ENCODE results near the gene EFHC2.

Gene EFHC2

DNA sequence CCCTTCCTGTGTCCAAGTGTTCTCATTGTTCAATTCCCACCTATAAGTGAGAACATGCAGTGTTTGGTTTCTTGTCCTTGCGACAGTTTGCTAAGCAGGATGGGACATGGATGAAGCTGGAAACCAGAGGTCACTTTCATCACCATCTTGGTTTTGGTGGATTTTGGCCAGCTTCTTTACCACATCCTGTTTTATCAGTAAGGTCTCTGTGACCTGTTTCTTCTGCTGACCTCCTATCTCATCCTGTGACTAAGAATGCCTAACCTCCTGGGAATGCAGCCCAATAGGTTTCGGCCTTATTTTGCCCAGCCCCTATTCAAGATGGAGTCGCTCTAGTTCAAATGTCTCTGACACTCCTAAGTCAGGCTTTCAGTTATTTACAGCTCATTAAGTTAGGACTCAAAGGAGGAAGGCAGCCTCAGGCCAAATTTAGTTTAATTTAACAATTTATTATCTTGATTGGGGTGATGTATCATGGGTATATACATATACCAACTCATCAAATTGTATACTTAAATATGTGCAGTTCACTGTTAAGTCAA, 200.3 kb downstream of the EFHC2 start:
- no peak overlapping the region for H3K4me3 ChIP-seq (ENCODE audit: low read depth, low read length)
- TF ChIP-seq, protein P1, sequence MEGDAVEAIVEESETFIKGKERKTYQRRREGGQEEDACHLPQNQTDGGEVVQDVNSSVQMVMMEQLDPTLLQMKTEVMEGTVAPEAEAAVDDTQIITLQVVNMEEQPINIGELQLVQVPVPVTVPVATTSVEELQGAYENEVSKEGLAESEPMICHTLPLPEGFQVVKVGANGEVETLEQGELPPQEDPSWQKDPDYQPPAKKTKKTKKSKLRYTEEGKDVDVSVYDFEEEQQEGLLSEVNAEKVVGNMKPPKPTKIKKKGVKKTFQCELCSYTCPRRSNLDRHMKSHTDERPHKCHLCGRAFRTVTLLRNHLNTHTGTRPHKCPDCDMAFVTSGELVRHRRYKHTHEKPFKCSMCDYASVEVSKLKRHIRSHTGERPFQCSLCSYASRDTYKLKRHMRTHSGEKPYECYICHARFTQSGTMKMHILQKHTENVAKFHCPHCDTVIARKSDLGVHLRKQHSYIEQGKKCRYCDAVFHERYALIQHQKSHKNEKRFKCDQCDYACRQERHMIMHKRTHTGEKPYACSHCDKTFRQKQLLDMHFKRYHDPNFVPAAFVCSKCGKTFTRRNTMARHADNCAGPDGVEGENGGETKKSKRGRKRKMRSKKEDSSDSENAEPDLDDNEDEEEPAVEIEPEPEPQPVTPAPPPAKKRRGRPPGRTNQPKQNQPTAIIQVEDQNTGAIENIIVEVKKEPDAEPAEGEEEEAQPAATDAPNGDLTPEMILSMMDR (IDR thresholded peaks at IDR 0.05; ENCODE audit: low read depth, low read length): no peak

DNA sequence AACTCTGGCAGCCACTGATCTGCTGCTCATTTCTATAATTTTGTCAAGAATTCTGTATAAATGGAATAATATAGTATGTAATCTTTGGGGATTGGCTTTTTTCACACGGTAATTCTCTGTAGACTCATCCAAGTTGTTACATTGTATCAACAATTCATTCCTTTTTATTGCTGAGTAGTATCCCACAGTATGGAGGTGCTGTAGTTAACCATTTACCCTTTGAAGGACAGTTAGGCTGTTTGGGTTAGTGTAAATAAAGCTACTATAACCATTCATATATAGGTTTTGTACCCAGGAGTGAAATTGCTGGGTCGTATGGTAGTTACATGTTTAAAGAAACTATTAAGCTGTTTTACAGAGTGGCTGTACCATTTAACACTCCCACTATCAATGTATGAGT, 213.3 kb downstream of the EFHC2 start:
- TF ChIP-seq, protein P1 (IDR thresholded peaks at IDR 0.05; ENCODE audit: low read depth, low read length): no peak
- no peak overlapping the region for H3K4me3 ChIP-seq (ENCODE audit: low read depth, low read length)

DNA sequence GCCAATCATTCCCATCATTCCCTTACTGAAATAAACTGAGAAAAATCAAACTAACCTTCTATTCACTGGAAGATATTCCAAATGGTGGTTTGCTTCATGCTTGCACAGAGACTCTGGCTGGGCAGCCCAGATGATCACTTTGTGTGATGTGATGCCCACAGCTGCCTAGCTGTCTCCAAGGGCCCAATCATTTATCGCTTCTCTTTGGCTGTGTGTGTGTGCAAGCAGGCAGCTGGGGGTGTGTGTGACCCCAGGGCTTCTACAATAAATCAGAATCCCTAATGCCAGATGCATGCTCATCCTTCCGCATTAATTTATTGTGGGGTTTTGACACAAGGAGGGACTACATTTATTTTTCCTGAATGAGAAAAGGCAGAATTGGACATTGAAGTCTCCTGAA, 230.1 kb downstream of the EFHC2 start:
- TF ChIP-seq, protein P1 (IDR thresholded peaks at IDR 0.05; ENCODE audit: low read depth, low read length): no peak
- H3K4me3 ChIP-seq (ENCODE audit: low read depth, low read length): no peak overlapping the region

DNA sequence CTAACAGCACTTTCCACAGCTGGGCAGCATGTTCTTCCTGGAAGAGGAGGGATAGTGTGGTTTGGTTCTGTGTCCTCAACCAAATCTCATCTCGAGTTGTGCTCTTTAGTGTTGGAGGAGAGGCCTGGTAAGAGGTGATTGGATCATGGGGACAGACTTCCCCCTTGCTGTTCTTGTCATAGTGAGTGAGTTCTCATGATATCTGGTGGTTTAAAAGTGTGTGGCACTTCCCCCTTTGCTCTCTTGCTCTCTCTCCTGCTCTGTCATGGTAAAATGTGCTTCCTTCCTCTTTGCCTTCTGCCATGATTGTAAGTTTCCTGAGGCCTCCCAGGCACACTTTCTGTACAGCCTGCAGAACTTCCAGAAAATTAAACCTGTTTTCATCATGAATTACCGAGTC, 236.6 kb downstream of the EFHC2 start:
- H3K4me3 ChIP-seq (ENCODE audit: low read depth, low read length): no peak overlapping the region
- TF ChIP-seq, protein P1 (IDR thresholded peaks at IDR 0.05; ENCODE audit: low read depth, low read length): no peak

DNA sequence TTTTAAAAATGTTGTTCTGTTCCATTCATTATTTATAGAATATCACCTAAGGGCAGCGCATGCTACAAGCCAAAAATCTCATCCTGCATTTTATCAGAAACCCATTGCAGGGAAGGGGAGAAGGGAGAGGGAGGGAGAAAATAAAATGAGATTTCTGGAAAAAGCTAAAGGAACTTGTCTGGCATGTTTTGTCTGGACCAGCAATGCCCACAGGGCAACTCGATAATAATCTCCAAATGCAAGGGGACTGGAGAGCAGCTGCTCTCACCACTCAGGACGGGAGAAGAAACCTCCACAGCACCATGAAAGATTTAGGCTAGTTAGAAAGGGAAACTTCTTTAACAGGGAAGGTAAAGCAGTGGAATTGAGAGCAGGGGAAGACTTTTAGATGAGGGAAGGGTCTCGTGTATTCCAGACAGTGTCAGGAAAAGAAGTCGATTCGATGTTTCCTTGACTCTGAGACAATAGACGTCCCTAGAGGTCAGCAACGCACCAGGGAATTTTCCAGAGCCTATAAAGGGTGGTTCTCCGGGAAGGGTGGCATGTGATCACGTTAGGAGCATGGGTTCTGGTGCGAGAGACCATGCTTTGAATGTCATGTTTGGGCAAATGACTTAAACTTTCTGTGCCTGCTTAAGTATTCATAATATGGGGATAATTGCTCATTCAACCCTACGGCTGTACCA, 238.1 kb downstream of the EFHC2 start:
- TF ChIP-seq, protein P1 (IDR thresholded peaks at IDR 0.05; ENCODE audit: low read depth, low read length): no peak
- no peak overlapping the region for H3K4me3 ChIP-seq (ENCODE audit: low read depth, low read length)

DNA sequence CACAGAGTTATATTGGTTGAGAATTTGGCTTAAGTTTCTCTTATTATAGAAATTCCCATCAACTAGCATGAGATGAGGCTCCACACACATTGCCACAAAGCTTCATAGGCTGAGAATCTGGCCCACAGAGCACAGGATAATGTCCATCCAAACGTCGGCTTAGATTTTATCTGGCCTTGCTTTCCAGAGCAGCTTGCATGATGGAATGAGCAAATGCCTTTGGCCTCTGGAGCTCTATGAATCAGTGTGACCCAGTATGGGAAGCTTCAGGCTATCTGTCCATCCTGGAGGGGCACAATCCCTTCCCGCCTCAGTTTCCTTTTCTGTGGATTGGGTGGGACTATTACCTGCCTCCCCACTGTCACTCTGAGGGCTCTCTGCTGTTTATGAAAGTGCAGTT, 238.8 kb downstream of the EFHC2 start:
- no peak overlapping the region for H3K4me3 ChIP-seq (ENCODE audit: low read depth, low read length)
- TF ChIP-seq, protein P1 (IDR thresholded peaks at IDR 0.05; ENCODE audit: low read depth, low read length): no peak

DNA sequence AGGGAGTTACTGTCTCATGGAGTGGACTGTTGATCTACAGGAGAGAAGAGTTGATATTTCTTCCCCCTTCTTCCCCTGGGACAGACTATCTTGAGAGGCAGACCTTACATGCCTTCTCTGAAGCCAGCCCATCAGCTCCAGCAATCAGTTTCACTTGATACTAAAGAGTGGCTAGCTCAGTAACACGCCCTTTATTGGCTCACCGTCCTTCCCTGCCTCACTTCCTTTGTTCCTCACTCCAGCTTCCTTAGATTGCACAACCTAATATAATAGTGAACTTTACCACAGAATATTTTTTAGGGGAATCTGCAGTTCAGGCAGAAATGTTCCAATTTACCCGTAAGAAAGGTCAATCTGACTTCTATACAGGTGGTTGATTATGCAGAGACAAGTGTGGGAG, 242.2 kb downstream of the EFHC2 start:
- no peak overlapping the region for H3K4me3 ChIP-seq (ENCODE audit: low read depth, low read length)
- TF ChIP-seq, protein P1 (IDR thresholded peaks at IDR 0.05; ENCODE audit: low read depth, low read length): no peak
